NCI-H128 (cell line): ENCODE results near the gene RAD23A.

Source experiments
- DNase-seq: peaks from one replicate; lab custom pipeline; 2025; ENCODE audit not compliant: unreplicated experiment; lab: John Stamatoyannopoulos, UW

The RAD23A gene

GRCh38 chr19:13001502-13002165 is 56.0 kb downstream of the RAD23A start:
- DNase-seq: no peak

- no peak for DNase-seq
Observed at GRCh38 chr19:13002166-13002898, 56.7 kb downstream of the RAD23A start.

GRCh38 chr19:13003081-13003480 is 57.4 kb downstream of the RAD23A start:
- DNase-seq: no peak
